ENCODE measurements around the gene RAD51AP1.

Gene RAD51AP1

DNA sequence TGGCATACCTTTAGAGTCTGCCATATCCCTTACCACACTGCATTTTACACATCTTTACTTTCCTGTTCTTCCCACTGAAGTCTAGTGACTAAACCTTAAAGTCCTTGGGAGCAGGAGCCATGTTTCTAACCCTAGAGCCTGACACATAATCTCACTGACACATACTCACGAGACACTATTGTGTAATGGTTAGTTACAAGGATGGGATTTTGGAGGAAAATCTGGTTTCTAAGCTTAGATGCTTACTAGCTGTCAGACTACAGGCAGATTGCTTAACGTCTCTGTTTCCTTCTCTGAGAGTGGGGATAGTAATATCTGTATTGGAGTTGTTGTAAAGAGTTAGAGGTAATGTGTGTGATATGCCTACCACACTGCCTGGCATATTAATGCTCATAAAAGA lies 17.1 kb downstream of the RAD51AP1 start:
- no peaks in the 10 kb centered on the region for H3K27me3 ChIP-seq (replicated peaks; ENCODE audit: insufficient read depth, low read length)
- no peak overlapping the region for H3K4me3 ChIP-seq (ENCODE audit: low read length)
- TF ChIP-seq EZH2phosphoT487 (IDR thresholded peaks at IDR 0.05; ENCODE audit: low read length): no peak
- TF ChIP-seq, protein P1, sequence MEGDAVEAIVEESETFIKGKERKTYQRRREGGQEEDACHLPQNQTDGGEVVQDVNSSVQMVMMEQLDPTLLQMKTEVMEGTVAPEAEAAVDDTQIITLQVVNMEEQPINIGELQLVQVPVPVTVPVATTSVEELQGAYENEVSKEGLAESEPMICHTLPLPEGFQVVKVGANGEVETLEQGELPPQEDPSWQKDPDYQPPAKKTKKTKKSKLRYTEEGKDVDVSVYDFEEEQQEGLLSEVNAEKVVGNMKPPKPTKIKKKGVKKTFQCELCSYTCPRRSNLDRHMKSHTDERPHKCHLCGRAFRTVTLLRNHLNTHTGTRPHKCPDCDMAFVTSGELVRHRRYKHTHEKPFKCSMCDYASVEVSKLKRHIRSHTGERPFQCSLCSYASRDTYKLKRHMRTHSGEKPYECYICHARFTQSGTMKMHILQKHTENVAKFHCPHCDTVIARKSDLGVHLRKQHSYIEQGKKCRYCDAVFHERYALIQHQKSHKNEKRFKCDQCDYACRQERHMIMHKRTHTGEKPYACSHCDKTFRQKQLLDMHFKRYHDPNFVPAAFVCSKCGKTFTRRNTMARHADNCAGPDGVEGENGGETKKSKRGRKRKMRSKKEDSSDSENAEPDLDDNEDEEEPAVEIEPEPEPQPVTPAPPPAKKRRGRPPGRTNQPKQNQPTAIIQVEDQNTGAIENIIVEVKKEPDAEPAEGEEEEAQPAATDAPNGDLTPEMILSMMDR (IDR thresholded peaks at IDR 0.05; ENCODE audit: low read length): no peak
- H2AFZ ChIP-seq (ENCODE audit: low read length): no peak overlapping the region
- no peak for DNase-seq
- no peak overlapping the region for H3K9ac ChIP-seq (ENCODE audit: low read length)
- H3K27ac ChIP-seq (ENCODE audit: low read length): no peak overlapping the region
- no peaks in the 10 kb centered on the region for H4K20me1 ChIP-seq (ENCODE audit: insufficient read depth, low read length)
- peaks cover 2% of the 10 kb centered on the region; the same call in 1 of the 2 replicates for H3K36me3 ChIP-seq (replicated peaks; ENCODE audit: insufficient read depth, low read length)
- H3K9me3 ChIP-seq (replicated peaks; ENCODE audit: insufficient read depth, low read length): no peaks in the 10 kb centered on the region
- no peaks in the 10 kb centered on the region for H3K79me2 ChIP-seq (ENCODE audit: low read length)
- H3K9me2 ChIP-seq (replicated peaks; ENCODE audit: insufficient read depth, low read length): no peaks in the 10 kb centered on the region
- H3K4me1 ChIP-seq (ENCODE audit: low read length): no peaks in the 10 kb centered on the region
- H3K4me2 ChIP-seq (ENCODE audit: low read depth, low read length): no peak overlapping the region
- no peaks in the 10 kb centered on the region for H3F3A ChIP-seq (ENCODE audit: insufficient read depth, low read length)

GRCh38 chr12:4556735-4557530 lies 18.2 kb downstream of the RAD51AP1 start:
- H3K9me3 ChIP-seq (replicated peaks; ENCODE audit: insufficient read depth, low read length): no peaks in the 10 kb centered on the region
- no peak overlapping the region for H3K27ac ChIP-seq (ENCODE audit: low read length)
- no peaks in the 10 kb centered on the region for H3F3A ChIP-seq (ENCODE audit: insufficient read depth, low read length)
- no peak overlapping the region for H2AFZ ChIP-seq (ENCODE audit: low read length)
- no peak overlapping the region for H3K4me2 ChIP-seq (ENCODE audit: low read depth, low read length)
- H3K79me2 ChIP-seq (ENCODE audit: low read length): no peaks in the 10 kb centered on the region
- H3K36me3 ChIP-seq (replicated peaks; ENCODE audit: insufficient read depth, low read length): peaks cover 2% of the 10 kb centered on the region; the same call in 1 of the 2 replicates
- DNase-seq: no peak
- H3K27me3 ChIP-seq (replicated peaks; ENCODE audit: insufficient read depth, low read length): no peaks in the 10 kb centered on the region
- no peaks in the 10 kb centered on the region for H3K4me1 ChIP-seq (ENCODE audit: low read length)
- no peaks in the 10 kb centered on the region for H3K9me2 ChIP-seq (replicated peaks; ENCODE audit: insufficient read depth, low read length)
- H3K4me3 ChIP-seq (ENCODE audit: low read length): no peak overlapping the region
- H3K9ac ChIP-seq (ENCODE audit: low read length): no peak overlapping the region
- TF ChIP-seq, protein P1 (IDR thresholded peaks at IDR 0.05; ENCODE audit: low read length): no peak
- TF ChIP-seq EZH2phosphoT487 (IDR thresholded peaks at IDR 0.05; ENCODE audit: low read length) (no peak), EZH2 (optimal IDR thresholded peaks at IDR 0.05; ENCODE audit: low read depth, low read length) (no peak)
- H4K20me1 ChIP-seq (ENCODE audit: insufficient read depth, low read length): no peaks in the 10 kb centered on the region

DNA sequence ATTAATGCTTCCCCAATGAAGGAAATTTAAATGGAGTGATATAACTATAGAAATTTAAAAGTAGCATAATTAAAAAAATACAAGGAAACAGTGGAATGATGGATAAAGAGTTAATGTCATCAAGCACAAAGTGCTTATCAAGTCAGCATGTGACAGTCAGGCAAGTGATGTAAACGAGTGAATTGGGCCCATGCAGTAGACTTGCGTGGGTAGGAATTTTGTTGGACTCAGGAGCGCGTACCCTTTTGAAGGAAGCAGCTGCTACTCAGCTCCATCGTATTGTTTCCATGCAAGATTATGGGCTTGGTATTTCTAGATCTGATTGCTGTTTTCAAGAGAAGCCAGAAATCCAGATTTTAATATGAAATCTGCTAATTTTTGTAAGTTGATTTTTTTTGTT lies 18.9 kb downstream of the RAD51AP1 start:
- Histone ChIP-seq H3K9me3 (replicated peaks; ENCODE audit: insufficient read depth, low read length) (no peaks in the 10 kb centered on the region), H3K27ac (ENCODE audit: low read length) (no peak overlapping the region), H2AFZ (ENCODE audit: low read length) (no peak overlapping the region), H3K4me1 (ENCODE audit: low read length) (no peaks in the 10 kb centered on the region), H3F3A (ENCODE audit: insufficient read depth, low read length) (no peaks in the 10 kb centered on the region), H3K4me2 (ENCODE audit: low read depth, low read length) (no peak overlapping the region), H3K4me3 (ENCODE audit: low read length) (no peak overlapping the region), H3K9me2 (replicated peaks; ENCODE audit: insufficient read depth, low read length) (no peaks in the 10 kb centered on the region), H4K20me1 (ENCODE audit: insufficient read depth, low read length) (no peaks in the 10 kb centered on the region), H3K79me2 (ENCODE audit: low read length) (no peaks in the 10 kb centered on the region), H3K9ac (ENCODE audit: low read length) (no peak overlapping the region), H3K36me3 (replicated peaks; ENCODE audit: insufficient read depth, low read length) (peaks cover 2% of the 10 kb centered on the region; the same call in 1 of the 2 replicates), H3K27me3 (replicated peaks; ENCODE audit: insufficient read depth, low read length) (no peaks in the 10 kb centered on the region)
- no peak for DNase-seq
- no peak for TF ChIP-seq EZH2 (optimal IDR thresholded peaks at IDR 0.05; ENCODE audit: low read depth, low read length)
- no peak for TF ChIP-seq EZH2phosphoT487 (IDR thresholded peaks at IDR 0.05; ENCODE audit: low read length)
- TF ChIP-seq, protein P1 (IDR thresholded peaks at IDR 0.05; ENCODE audit: low read length): no peak
